ENCODE measurements around the gene NIPBL.

DNA sequence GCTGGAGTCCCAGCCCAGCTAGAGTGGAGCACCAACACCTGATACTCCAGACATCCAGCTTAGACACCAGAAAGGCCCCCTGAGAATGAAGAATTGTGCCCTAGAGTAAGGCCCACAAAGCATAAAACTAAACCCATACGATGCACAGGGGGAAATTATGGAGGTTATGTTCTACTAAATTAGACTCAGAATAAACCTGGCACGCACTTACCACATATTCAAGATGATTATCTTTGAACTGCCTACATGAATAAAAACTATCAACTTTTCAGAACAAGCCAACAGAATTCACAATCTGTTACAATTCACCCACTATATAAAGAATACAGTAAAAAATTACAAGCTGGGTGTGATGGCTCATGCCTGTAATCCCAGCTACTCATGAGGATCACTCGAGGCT lies 204.1 kb downstream of the NIPBL start:
- TF ChIP-seq EP300 (IDR thresholded peaks at IDR 0.05; ENCODE audit: borderline replicate concordance in 1 of 2, low read depth in 1 of 2, low read length in 1 of 2): no peak
- TF ChIP-seq, protein P1, sequence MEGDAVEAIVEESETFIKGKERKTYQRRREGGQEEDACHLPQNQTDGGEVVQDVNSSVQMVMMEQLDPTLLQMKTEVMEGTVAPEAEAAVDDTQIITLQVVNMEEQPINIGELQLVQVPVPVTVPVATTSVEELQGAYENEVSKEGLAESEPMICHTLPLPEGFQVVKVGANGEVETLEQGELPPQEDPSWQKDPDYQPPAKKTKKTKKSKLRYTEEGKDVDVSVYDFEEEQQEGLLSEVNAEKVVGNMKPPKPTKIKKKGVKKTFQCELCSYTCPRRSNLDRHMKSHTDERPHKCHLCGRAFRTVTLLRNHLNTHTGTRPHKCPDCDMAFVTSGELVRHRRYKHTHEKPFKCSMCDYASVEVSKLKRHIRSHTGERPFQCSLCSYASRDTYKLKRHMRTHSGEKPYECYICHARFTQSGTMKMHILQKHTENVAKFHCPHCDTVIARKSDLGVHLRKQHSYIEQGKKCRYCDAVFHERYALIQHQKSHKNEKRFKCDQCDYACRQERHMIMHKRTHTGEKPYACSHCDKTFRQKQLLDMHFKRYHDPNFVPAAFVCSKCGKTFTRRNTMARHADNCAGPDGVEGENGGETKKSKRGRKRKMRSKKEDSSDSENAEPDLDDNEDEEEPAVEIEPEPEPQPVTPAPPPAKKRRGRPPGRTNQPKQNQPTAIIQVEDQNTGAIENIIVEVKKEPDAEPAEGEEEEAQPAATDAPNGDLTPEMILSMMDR (IDR thresholded peaks at IDR 0.05): no peak

Data from SK-N-SH (cell line).